LHCN-M2 (cell line): Measurements from ENCODE around the gene MST1. TPM values are rescaled to one million over a fixed set of nuclear protein-coding genes. Genes with fewer than 3 reads are reported as not detected.
"Not testable (repeated sequence)": the region's sequence is repeated elsewhere in the genome, so short reads cannot be mapped to it uniquely, and the experiment has no call there.

Experiments
- DNase-seq: peaks from one replicate; pipeline ENCODE4 v3.0.0-alpha.2; 2012; ENCODE audit warnings: low read depth
- total RNA-seq: library from RNA; depleted of rRNA; stranded (reverse); fragments of >200 nt; gene quantifications from 2 replicates; pipeline ENCODE4 v1.2.3, GENCODE V29; 2014

MST1 gene
- total RNA-seq, 1 experiment from 2014 or later, result 7.7 TPM

DNA sequence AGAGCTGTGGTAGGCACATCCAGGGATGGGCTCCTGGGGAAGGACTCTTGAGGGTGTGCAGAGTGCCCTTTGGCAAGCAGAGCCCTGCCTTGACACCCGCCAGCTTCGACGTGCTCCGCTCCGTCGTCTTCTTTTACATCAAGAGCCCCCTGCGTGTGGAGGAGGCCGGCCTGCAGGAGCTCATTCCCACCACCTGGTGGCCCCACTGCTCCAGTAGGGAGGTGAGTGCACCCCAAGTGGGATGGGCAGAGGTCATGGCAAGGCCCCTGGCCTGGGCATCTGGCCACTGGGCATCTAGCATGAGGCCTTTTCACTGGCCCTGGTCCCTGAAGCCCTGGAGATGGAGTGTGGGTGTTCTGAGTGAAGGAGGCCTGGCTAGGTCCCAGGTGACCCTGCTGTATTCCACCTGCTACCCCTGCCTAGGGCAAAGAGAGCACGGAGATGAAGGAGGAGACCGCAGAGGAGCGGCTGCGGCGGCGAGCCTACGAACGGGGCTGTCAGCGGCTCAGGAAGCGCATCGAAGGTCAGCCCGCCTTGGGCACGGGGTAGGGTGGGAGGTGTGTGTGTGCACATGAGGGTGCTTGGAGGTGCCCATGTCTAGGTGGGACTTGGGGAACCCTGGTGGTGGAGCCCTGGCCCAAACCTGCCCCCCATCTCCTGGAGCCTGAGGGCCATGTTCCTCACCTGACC is 12.3 kb upstream of the MST1 start:
- no peak for DNase-seq

DNA sequence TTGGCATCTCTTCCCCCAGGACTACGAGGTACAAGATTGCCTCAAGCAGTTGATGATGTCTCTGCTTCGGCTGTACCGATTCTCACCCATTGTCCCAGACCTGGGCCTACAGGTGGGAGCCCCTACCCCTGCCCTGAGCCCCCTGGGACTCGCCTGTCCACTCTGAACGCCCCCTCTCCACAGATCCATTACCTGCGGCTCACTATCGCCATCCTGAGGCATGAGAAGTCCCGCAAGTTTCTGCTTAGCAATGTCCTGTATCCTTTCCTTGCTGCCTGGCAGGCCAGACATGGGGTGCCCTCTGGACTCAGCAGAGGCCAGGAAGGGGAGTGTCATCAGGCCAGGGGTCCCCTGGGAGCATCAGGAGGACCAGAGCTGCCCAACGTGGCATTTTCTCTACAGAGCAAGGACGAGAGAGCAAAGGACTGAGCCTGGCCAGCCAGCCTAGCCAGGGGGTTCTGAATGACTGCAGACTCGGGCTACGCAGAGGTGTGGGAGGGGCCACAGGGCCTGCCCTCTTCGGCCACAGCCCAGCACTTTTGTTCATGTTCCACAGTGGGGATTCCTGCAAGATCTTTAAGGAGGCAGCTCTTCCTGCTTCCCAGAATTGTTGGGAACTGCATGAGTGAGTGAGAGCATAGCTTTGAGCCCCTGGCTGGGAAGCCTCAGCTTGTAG is 11.3 kb upstream of the MST1 start:
- DNase-seq, result no peak

DNA sequence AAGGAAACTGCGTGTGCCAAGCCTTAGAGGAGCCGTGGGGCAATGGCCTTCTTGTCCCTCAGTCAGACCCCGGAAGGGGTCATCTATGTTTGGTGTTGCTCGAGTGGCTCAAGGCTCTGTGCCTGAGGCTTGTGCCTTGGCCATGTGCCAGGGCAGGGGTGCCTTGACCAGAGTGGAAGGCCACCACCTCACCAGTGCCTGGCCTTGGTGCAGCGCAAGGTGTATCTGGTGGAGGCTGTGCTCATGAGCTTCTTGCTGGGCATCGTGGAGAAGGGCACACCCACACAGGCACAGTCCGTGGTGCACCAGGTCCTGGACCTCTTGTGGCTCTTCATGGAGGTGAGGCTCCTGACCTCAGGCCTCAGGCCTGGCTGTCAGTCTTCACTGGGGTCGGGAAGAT is 10.7 kb upstream of the MST1 start:
- no peak for DNase-seq

DNA sequence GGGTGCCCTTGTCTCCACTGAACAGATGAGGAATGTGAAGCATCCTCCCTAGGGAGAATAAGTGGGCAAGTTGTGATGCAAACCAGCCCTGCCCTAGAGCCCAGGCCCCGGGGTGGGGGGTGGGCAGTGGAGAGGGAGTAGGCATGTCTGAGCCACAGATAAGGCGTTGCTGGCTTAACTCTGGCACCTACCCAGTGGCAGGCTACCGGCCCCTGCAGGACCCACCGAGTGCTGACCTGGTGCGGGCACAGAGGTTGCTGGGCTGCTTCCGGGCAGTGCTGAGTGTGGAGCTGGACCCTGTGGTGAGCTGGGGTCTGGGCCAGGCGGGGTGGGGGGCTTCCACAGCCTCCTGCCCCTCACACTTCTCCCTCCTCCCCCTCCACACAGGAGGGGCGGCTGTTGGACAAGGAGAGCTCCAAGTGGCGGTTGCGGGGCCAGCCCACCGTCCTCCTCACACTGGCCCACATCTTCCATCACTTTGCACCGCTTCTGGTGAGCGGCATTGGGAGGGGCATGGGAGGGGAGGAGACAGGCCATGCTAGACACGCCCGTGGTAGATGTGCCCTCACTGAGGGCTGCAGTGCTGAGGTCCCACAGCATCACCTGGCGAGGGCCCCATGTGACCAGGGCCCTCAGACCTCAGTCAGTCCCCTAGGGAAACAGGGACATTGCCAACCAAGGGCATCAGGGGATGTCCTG is 10.2 kb upstream of the MST1 start:
- DNase-seq, result no peak

DNA sequence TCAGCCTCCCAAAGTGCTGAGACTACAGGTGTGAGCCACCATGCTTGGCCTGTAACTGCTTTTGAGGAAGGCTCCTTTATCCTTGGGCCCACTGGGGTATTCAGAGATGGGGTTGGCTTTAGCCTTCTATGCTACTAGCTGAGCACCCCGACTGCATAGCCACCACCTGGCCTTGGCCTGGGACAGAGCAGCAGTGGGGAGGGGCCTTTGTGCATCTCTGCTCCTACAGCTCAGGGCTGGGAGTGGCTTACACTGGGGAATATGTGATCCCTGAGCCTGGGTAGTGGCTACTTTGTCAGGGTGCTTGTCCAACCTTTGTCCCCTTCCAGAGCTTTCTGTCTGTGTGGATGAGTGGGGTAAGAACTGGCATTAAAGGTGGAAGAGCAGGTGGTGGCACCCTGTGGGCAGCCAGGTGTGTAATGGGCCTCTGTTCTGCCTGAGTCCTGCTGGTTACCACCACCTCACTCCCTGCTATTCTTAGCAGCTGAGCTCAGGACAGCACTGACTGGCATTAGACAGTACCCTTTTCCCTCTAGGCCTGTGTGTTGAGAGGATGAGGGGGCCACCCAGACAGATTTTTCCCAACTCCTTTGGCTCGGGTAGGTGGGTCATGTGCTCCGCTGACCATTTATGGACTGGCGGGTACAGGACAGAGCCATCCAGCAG is 6.2 kb upstream of the MST1 start:
- not testable (repeated sequence) for DNase-seq

DNA sequence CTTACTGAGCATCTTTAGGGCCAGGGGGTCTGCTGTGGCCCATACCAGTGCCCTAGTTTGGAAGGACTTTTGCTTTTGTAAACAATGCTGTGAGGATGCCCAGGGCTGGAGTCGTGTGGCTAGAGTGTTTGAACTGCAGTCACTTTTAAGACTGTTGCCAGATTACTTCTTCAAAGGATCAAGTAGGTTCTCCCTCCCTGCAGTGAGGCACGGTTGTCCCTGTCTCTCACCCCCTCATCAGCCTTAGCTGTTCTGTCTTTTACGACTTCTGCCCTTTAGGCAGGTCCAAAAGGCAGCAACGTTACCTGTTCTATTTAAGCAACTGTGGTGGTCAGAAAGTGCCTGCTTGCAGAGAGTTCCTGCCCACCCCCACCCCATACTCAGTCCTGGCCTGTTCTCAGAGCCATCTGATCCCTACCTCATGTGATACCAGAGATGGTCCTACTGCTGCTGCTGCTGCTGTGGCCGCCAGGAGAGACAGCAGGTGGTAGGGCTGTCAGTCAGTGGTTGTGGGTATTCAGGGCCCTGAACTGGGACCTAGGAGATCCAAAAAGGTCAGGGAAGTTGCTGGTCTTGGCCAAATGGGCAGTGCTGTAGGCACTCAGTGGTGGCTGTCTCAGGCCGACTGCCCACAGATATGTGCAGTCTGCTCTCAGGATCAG is 5.3 kb upstream of the MST1 start:
- peak; percentile 37 for DNase-seq

DNA sequence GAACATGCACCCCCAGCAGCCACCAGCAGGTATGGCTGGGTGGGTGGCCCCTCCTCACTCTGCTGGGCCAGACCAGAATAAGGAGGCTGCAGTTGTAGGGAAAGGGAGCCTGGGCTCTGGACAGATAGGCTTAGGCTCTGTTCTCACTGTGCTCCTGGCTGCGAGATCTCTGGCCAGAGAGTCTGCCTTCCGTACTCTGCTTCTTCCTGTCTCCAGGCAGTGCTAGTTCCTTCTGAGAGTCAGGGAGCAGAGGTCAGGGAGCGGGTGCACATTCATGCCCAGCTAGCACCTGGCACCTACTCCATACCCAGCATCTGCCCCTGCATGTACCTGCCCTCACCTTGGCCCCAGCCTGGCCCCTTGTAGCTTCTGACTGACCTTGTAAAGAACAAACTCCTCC is 2.2 kb upstream of the MST1 start:
- DNase-seq, result not testable (repeated sequence)

DNA sequence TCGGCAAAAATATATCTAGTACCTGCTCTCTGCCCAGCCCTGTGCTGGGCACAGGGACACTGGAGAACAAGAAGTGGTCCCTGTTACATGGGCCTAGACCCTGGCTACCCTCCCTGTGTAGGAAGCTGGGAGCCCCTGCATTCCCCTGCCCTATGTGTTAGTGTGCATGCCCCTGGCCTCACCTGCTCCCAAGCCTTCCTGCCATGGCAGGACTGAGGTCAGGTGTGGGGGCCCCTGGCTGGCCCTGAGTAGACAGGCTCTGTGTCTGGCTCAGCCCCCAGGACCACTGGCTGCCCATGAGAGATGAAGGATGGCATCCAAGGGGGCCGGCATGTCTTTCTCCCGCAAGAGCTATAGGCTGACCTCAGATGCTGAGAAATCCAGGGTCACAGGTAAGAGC is 1.6 kb upstream of the MST1 start:
- DNase-seq, result not testable (repeated sequence)

DNA sequence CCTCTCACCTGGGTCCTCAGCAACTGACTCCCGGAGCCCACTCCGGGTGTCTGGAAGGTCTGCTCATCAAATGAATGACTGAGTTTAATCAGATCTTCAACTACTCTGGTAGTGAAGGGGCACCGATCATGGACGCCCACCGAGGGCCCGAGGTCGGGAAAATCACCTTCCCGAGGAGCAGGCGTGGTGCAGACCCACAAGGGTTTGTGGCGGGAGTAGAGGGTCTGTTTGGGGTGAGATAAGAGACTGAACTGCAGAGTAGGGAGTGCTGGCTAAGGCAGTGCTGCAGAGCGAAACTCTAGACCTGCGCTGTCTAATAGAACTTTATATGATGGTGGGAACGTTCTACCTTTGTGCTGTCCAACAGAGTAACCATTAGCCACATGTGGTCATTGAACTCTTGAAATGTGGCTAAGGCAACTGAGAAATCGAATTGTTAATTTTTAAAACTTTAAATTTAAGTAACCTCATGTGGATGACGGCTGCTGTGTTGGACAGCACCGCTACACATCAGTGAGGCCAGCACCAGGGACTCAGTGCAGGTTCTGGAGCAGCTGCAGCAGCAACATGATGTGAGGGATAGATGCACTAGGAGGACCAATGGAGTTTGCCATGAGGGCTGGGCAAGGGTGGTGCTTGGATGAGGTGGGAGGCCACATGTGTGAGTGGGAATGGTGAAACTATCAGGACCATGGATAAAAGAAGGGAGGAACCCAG is 792 bp upstream of the MST1 start:
- DNase-seq, result not testable (repeated sequence)

DNA sequence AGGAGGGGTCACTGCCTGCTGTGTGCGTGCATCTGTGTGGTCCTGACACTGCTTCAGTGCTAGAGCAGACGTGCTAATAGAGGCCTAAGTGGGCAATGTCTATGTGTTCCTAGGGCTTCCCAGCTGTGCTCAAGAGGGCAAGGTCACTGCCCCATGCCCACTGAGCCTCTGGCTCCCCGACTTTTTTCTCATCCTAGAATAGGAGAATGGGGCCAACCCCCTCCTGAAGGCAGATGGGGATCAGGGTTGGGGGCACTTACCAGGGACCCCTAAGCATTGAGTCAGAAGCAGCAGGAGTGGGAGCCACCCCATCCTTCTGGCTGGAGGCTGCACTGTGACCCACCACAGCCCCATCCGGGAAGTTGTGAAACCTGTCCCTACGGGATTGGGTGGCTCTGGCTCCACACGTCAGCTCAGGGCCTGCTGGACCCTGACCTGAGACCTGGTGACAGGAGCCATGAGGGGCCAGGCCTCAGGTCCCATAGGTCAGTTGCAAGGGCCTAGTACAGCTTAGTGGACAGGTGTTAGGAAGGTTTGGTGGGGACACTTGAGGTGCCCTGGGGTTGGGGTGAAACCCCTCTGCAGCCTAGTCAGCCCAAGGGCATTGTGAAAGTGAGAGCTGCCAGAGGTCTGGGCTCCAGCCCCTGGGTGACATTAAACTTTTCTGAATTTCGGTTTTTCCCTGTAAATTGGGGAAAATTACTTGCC is 782 bp downstream of the MST1 start:
- DNase-seq, result not testable (repeated sequence)

DNA sequence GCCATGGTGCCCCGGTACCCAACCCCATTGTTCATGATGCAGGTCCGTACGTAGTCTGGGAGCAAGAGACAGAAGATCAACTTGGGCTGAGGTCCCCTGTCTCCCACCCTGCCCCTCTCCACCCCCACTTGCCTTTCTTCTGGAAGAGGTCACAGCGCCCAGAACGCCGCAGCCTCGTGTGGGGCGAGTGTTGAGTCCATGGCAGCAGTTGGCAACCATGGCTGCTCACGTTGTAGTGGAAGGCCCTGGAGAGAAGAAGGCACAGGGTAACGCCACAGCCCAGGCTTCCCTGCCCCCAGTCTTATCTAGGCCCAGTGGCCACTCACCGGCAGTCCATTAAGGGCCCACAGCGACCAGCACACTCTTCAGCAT is 1.9 kb downstream of the MST1 start:
- not testable (repeated sequence) for DNase-seq

DNA sequence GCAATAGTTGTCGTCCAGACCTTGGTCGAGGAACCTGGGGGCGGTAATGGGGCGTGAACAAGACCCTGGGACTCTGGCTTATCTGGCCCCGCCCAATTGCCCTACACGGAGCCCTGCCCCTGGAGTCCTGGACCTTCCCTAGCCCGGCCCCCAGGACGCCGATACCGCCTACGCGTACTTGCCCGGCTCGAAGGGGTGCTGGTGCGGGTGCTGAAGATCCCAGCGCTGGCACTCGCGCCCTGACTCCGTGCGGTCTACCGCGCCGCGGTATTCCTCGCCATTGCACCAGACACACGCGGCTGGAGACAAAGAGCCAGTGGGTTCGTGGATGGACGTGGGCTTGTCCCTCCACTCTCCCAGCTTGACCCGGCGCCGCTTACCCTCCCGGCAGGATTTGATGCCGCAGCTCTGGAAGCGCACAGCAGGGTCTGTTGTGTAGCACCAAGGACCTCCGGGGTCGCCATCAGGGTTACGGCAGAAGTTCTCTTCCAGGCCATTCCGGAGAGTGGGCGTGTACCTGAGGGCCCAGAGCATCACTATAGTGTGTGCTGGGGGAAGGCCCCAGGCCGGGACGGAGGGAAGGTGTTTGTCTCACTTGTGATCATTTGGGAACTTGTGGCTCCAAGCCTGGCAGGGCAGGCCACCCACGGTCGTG is 2.4 kb downstream of the MST1 start:
- DNase-seq, result not testable (repeated sequence)

DNA sequence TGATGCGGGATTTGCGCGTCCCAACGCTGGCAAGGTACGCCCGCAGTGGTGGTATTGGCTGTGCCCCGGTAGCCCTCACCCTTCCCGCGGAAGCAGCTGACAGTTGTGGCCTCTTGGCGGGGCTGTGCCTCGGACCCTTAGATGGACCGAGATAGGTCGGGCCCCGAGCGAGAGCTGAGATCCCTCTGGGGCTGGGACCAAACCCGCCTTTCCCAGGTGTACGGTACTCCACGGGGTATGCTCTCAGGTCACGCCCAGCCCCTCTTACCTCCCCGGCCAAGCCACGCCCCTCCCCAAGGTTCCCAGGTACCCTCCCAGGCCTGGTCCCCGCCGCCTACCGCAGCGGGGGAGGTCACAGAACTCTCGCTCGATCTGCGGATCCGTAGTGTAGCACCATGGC is 2.9 kb downstream of the MST1 start:
- not testable (repeated sequence) for DNase-seq

DNA sequence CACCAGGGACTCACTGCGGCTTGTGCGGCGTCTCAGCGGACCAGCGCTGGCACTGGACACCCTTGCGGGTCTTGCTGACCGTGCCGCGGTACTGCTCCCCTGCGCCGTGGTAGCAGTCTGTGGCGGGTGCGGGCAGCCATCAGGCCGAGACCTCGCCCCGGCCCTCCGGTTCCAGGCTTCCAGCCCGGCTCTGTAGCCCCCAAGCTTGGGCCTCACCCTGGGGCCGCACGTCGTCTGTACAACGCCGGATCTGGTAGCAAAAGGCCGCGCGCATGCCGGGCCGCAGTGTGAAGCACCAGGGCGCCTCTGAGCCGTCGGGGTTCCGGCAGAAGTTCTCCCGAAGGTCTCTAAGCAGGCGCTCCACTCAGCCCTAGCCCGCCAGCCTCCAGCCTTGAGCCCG is 3.4 kb downstream of the MST1 start:
- DNase-seq, result not testable (repeated sequence)

DNA sequence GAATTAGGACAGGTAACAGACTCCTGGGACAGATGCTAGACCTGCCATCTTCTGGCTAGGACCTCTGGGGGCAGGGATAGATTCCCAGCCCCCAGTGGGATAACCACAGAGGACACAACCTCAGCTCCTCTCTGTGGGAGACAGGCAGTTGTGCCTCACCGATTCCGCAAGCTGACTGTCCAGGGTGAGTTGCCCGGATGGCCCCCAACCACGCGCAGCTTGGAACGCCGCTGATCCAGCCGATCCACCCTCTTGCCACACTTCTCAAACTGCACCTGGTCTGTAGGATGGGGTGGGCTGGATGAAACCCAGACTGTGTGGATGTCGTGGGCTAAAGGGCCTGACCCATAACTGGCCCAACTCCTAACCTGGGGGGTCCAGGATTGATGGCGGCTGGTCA is 4.2 kb downstream of the MST1 start:
- not testable (repeated sequence) for DNase-seq

DNA sequence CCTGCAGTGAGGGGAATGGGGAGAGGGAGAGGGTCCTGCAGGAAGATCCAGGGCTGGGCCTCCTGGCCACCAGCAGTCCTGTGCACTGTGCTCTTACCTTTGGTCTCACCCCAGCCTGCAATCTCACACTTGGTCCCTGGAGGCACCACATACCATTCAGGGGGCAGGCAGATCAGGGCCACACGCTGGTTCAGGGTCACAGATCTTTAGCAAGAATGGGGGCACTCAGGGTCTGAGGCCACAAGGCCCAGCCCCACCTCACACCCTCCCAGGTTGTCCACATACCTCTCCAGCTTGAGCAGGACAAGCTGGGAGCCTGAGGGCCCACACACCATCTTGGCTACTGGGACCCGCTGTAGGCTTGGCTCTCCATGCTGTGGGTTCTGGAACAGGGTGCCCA is 4.8 kb downstream of the MST1 start:
- not testable (repeated sequence) for DNase-seq

DNA sequence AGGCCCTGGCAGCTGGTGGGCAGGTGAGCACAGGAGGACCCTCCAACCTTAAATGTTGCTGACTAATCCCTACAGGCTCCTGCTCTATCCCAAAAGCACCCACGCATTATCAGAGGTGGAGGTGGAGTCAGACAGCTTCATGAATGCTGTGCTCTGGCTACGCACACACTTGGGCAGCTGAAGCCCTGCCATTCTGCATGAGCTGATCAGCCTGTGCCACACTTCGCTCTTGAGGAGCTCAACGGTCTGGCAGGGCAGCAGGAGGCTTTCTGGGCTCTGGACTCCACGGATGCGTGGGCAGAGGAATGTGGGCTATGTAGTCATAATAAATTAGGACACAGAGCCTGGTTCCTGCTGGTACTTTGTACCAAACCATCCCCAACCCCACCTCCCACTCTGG is 6.1 kb downstream of the MST1 start:
- no peak for DNase-seq

DNA sequence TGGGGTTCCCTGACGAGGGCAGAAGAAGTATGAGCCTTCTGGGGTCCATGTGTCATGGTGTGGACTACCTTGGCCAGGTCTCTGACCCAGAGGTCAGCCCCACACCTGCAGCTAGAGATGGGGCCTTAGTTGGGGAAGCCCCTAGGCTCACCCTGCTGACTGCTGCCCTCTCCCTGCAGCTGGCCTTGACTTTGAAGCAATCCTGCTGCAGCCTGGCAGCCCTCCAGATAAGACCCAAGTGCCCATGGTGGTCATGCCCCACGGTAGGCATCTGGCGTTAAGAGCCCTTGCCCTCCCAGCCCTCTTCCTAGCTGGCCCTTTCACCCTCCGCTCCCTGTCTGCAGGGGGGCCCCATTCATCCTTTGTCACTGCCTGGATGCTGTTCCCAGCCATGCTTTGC is 7.7 kb downstream of the MST1 start:
- DNase-seq, result no peak

DNA sequence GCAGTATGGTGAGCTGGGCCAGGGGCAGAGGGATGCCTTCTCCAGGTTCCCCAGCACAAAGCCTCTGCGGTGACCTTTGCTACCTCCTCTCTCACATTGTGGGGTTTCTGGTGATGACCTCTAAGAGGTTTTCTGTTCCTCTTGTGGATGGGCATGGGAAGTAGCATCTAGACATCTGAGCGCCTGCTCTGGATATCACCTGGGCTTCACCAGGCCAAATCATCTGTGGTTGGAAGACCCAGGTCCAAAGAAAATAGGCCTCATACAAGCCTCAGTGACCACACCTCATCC is 8.1 kb downstream of the MST1 start:
- DNase-seq, result no peak
